ENCODE results near the gene POPDC3. TPM values are rescaled to one million over a fixed set of nuclear protein-coding genes. Genes with fewer than 3 reads are reported as not detected.

The POPDC3 gene
- total and polyA plus RNA-seq, 10 of the 15 experiments (the other 5 are each of a cell fraction or from before 2014, with no cell fraction given), result 1.6 TPM; not detected in 9

DNA sequence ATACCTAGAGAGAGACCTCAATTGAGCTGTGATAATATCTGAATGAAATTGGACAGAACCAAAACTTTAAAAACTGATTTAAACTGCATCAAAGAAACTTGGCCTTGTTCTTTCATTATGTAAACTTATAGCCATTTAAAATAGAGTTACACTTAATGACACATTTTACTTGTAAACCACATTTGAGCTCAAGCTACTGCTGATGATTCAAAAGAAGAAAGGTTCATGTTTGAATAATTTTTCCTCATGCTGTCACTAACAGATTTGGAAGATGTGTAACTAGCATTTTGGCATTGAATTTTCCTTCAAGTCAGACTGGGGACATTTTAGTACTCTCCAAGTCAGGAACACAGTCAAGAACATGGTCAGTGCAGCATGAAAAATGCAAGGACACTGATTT lies 26.9 kb downstream of the POPDC3 start:
- DNase-seq (ENCODE audit: low read depth, low spot score) (no peak), ATAC-seq (no peak), FAIRE-seq (no peak)
- Histone ChIP-seq H3K4me1 (ENCODE audit: control insufficient read depth, insufficient read depth, low read length) (no peaks in the 10 kb centered on the region; the same call in 1 of the 2 replicates), H3K79me2 (ENCODE audit: control insufficient read depth, insufficient read depth, low read length) (no peaks in the 10 kb centered on the region), H3K27me3 (replicated peaks in 1 of 2; ENCODE audit: control insufficient read depth in 2 of 2, insufficient read depth in 2 of 2, low read length in 1 of 2) (no peaks in the 10 kb centered on the region), H3K36me3 (ENCODE audit: control insufficient read depth in 2 of 2, insufficient read depth in 2 of 2, low read length in 1 of 2) (no peaks in the 10 kb centered on the region), H3K9ac (ENCODE audit: control insufficient read depth, insufficient read depth, low read length) (no peak overlapping the region), H2AFZ (ENCODE audit: control insufficient read depth, low read depth, low read length) (no peak overlapping the region), H3K4me3 (no peak overlapping the region), H3K9me3 (replicated peaks; ENCODE audit: control insufficient read depth, insufficient read depth, low read length) (peaks cover 2% of the 10 kb centered on the region; the same call in 2 of the 3 replicates), H3K27ac (ENCODE audit: control insufficient read depth, insufficient read depth) (no peak overlapping the region), H4K20me1 (ENCODE audit: control insufficient read depth, insufficient read depth) (no peaks in the 10 kb centered on the region), H3K4me2 (ENCODE audit: control insufficient read depth, insufficient read depth) (no peak overlapping the region)
- ChIA-PET POLR2A (no interaction called here), RAD21 (ENCODE audit: unreplicated experiment) (no interaction called here), SMC1A (ENCODE audit: uncharacterized antibody, unreplicated experiment) (interaction anchor here (0.7 to 0.8 kb wide), 2 partner anchors 65 to 75 kb away, joined by 3 read pairs; no protein-coding TSS in a partner anchor), CTCF (interaction anchor here (0.8 kb wide), 1 partner anchor 64 kb away, joined by 3 read pairs; no protein-coding TSS in a partner anchor)
- TF ChIP-seq KAT2A (conservative IDR thresholded peaks at IDR 0.05; ENCODE audit: control insufficient read depth, low read depth, low read length) (no peak), JUNB (IDR thresholded peaks at IDR 0.05) (peak; percentile 46; the same call in 1 of the 2 replicates), FOXM1 (IDR thresholded peaks at IDR 0.05; ENCODE audit: low read depth, low read length) (no peak), RUNX3 (IDR thresholded peaks at IDR 0.05; ENCODE audit: low read length) (peak; percentile 27; the same call in 1 of the 2 replicates)
- TF ChIP-seq, protein P1, sequence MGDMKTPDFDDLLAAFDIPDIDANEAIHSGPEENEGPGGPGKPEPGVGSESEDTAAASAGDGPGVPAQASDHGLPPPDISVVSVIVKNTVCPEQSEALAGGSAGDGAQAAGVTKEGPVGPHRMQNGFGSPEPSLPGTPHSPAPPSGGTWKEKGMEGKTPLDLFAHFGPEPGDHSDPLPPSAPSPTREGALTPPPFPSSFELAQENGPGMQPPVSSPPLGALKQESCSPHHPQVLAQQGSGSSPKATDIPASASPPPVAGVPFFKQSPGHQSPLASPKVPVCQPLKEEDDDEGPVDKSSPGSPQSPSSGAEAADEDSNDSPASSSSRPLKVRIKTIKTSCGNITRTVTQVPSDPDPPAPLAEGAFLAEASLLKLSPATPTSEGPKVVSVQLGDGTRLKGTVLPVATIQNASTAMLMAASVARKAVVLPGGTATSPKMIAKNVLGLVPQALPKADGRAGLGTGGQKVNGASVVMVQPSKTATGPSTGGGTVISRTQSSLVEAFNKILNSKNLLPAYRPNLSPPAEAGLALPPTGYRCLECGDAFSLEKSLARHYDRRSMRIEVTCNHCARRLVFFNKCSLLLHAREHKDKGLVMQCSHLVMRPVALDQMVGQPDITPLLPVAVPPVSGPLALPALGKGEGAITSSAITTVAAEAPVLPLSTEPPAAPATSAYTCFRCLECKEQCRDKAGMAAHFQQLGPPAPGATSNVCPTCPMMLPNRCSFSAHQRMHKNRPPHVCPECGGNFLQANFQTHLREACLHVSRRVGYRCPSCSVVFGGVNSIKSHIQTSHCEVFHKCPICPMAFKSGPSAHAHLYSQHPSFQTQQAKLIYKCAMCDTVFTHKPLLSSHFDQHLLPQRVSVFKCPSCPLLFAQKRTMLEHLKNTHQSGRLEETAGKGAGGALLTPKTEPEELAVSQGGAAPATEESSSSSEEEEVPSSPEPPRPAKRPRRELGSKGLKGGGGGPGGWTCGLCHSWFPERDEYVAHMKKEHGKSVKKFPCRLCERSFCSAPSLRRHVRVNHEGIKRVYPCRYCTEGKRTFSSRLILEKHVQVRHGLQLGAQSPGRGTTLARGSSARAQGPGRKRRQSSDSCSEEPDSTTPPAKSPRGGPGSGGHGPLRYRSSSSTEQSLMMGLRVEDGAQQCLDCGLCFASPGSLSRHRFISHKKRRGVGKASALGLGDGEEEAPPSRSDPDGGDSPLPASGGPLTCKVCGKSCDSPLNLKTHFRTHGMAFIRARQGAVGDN (IDR thresholded peaks at IDR 0.05), result no peak
- intact Hi-C loops (cut with micrococcal nuclease; ENCODE audit: unreplicated experiment), result no loop called here
- in situ Hi-C loops (cut with MboI), result no loop called here
- no TSS peak for BruUV-seq (replicated peaks)

Data from GM12878 (cell line).